Activated T-helper 9 cell treated with anti-CD3 and anti-CD28 coated beads, Interleukin-2, amount 50 U/mL, for 16 hours (primary cell): ENCODE results near the gene FBXO36.
"Not testable (repeated sequence)": the region's sequence is repeated elsewhere in the genome, so short reads cannot be mapped to it uniquely, and the experiment has no call there.

Experiments
- DNase-seq: peaks from one replicate; pipeline ENCODE4 v3.0.0-alpha.2; 2020; ENCODE audit warnings: low read depth

The FBXO36 gene

GRCh38 chr2:229922449-229923386 lies at the start of gene FBXO36:
Gene FBXO36, plus strand, starts transcription at chr2:229922503. Its CDS starts 11 bp downstream, at chr2:229922514.
- peak; percentile 82 for DNase-seq

GRCh38 chr2:229873123-229873581 lies 49.2 kb upstream of the FBXO36 start:
- DNase-seq: no peak

- no peak for DNase-seq
Observed at GRCh38 chr2:229874647-229875046, 47.7 kb upstream of the FBXO36 start.

- no peak for DNase-seq
Observed at GRCh38 chr2:229875549-229875948, 46.8 kb upstream of the FBXO36 start.

GRCh38 chr2:229879191-229879950 lies 42.9 kb upstream of the FBXO36 start:
- DNase-seq: no peak

GRCh38 chr2:229880892-229881586 lies 41.3 kb upstream of the FBXO36 start:
- no peak for DNase-seq

GRCh38 chr2:229882583-229882982 lies 39.7 kb upstream of the FBXO36 start:
- no peak for DNase-seq

- no peak for DNase-seq
Observed at GRCh38 chr2:229884775-229885699, 37.3 kb upstream of the FBXO36 start.

GRCh38 chr2:229887441-229887840 lies 34.9 kb upstream of the FBXO36 start:
- DNase-seq: no peak

- DNase-seq: no peak
Observed at GRCh38 chr2:229888031-229888430, 34.3 kb upstream of the FBXO36 start.

GRCh38 chr2:229889023-229889422 lies 33.3 kb upstream of the FBXO36 start:
- DNase-seq: no peak

- no peak for DNase-seq
Observed at GRCh38 chr2:229896857-229897256, 25.4 kb upstream of the FBXO36 start.

- no peak for DNase-seq
Observed at GRCh38 chr2:229899604-229900003, 22.7 kb upstream of the FBXO36 start.

GRCh38 chr2:229900012-229900411 lies 22.3 kb upstream of the FBXO36 start:
- no peak for DNase-seq

- not testable (repeated sequence) for DNase-seq
Observed at GRCh38 chr2:229900514-229900913, 21.8 kb upstream of the FBXO36 start.

GRCh38 chr2:229901819-229902218 lies 20.5 kb upstream of the FBXO36 start:
- no peak for DNase-seq

GRCh38 chr2:229903037-229903436 lies 19.3 kb upstream of the FBXO36 start:
- no peak for DNase-seq

- no peak for DNase-seq
Observed at GRCh38 chr2:229905601-229906000, 16.7 kb upstream of the FBXO36 start.

- DNase-seq: no peak
Observed at GRCh38 chr2:229909090-229909489, 13.2 kb upstream of the FBXO36 start.

GRCh38 chr2:229910147-229910831 lies 12.0 kb upstream of the FBXO36 start:
- DNase-seq: no peak
